Brain microvascular endothelial cell (primary cell): ENCODE results near the gene PLEKHJ1.

Experiments used
- DNase-seq: peaks from one replicate; pipeline ENCODE4 v3.0.0-alpha.2; 2020
- H3K27ac ChIP-seq: fragments of 250-450 bp; sonication (Bioruptor Pico); 2 replicates; pipeline ENCODE4 v1.5.1; 2020; ENCODE audit warnings: mild to moderate bottlenecking, moderate library complexity
- H3K27me3 ChIP-seq: fragments of 250-450 bp; sonication (Bioruptor Pico); replicated peaks from 2 replicates; pipeline ENCODE4 v1.5.1; 2020; ENCODE audit warnings: mild to moderate bottlenecking
- H3K36me3 ChIP-seq: fragments of 250-450 bp; sonication (Bioruptor Pico); replicated peaks from 2 replicates; pipeline ENCODE4 v1.5.1; 2020; ENCODE audit warnings: mild to moderate bottlenecking
- H3K4me3 ChIP-seq: 2 replicates; pipeline ENCODE4 v1.5.1; 2011; ENCODE audit warnings: low read depth, mild to moderate bottlenecking, control low read depth, low read length, moderate library complexity
- CTCF ChIP-seq: IDR thresholded peaks from 2 replicates; pipeline ENCODE4 v1.5.1; 2011; ENCODE audit warnings: low read depth, mild to moderate bottlenecking, moderate library complexity, low read length, control low read depth, inconsistent platforms; ENCODE audit errors: missing control alignments
- in situ Hi-C: cut with HindIII; loops from 2 replicates; pipeline ENCODE4 v1.10.0; 2017; ENCODE audit warnings: low sequenced_read_pairs, low pct_ligation_motif_present

Gene PLEKHJ1

GRCh38 chr19:2274931-2275535 lies 38.9 kb upstream of the PLEKHJ1 start:
- peak; percentile 70 for DNase-seq

DNA sequence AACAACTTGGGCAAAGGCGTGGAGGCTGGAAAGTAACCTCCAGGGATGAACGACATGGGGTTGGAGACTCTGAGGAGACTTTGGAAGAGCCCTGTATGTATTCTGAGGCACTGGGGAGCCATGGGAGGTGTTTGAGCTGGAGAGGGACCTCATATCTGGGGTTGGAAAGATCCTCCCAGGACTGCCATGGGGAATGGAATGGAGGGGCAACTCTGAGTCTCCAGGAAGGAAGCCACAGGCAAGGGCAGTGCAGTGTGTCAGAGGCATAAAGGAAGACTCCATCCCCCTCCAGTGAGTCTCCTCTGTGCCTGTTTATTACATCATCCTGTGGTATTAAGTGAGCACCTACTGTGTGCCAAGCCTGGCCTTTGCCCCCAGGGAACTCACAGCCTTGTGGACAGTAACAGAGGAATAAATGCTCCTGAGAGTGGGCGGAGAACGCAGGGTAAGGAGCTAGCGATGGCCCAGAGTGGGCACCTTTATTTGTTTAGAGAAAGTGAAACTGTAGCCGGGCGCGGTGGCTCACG lies 38.1 kb upstream of the PLEKHJ1 start:
- H3K27me3 ChIP-seq, result no peaks in the 10 kb centered on the region
- no peak overlapping the region for H3K27ac ChIP-seq
- no peak for TF ChIP-seq CTCF
- H3K4me3 ChIP-seq, result no peak overlapping the region
- H3K36me3 ChIP-seq, result peaks cover 37% of the 10 kb centered on the region
- in situ Hi-C loops, result no loop called here
- no peak for DNase-seq

More at GRCh38 chr19:2274931-2275535, 38.9 kb upstream of the PLEKHJ1 start:
- Histone ChIP-seq H3K36me3 (peaks cover 37% of the 10 kb centered on the region), H3K27ac (no peak overlapping the region), H3K27me3 (no peaks in the 10 kb centered on the region), H3K4me3 (no peak overlapping the region)
- TF ChIP-seq CTCF, result peak; percentile 81
- in situ Hi-C loops, result no loop called here

DNA sequence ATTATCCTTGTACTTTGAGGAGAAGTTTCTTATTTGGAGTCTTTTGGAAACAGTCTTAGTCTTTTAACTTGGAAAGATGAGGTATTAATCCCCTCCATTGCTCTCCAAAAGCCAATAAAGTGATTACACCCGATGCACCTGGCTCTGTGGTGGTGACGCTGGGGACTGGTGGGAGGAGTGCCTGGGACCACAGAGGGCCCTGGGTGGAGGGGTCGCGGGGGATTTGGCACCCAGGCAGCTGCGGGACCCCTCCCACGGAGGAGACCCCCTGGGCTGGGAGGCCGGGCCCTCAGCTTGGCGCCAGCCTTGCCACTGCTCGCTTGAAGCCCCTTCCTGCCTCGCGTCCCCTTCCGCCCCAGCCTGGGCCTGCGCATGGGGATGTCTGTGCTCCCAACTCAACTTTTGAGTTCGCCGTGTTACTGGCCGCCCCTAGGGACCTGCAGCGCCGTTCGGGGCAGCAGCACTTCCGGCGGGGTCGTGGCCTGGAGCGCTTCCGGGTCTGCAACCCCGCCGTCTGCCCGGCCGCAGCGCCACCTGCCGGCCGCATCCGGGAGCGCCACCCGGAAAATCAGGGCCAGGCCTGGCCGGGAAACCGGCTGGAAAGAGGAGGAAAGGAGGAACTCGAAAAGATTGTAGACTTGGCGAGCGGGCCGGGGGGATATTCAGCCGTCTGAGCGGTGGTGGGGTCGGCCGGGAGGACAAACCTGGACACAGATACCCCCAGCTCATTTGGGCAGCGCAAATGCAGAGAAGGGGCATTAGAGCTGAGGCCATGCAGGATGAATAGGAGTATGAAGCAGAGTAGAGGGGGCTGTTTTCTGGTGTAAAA lies 37.4 kb upstream of the PLEKHJ1 start:
- peak; percentile 74 for TF ChIP-seq CTCF
- peak overlapping the region; percentile 21 for H3K27ac ChIP-seq
- H3K36me3 ChIP-seq, result peaks cover 37% of the 10 kb centered on the region
- in situ Hi-C loops, result no loop called here
- no peak for DNase-seq
- H3K4me3 ChIP-seq, result peak overlapping the region; percentile 39
- H3K27me3 ChIP-seq, result no peaks in the 10 kb centered on the region

GRCh38 chr19:2271234-2272103 lies 35.3 kb upstream of the PLEKHJ1 start:
- Histone ChIP-seq H3K27me3 (no peaks in the 10 kb centered on the region), H3K36me3 (peaks cover 37% of the 10 kb centered on the region), H3K4me3 (peak overlapping the region; percentile 96), H3K27ac (peak overlapping the region; percentile 95)
- peak; percentile 55 for DNase-seq
- in situ Hi-C loops, result no loop called here
- no peak for TF ChIP-seq CTCF

DNA sequence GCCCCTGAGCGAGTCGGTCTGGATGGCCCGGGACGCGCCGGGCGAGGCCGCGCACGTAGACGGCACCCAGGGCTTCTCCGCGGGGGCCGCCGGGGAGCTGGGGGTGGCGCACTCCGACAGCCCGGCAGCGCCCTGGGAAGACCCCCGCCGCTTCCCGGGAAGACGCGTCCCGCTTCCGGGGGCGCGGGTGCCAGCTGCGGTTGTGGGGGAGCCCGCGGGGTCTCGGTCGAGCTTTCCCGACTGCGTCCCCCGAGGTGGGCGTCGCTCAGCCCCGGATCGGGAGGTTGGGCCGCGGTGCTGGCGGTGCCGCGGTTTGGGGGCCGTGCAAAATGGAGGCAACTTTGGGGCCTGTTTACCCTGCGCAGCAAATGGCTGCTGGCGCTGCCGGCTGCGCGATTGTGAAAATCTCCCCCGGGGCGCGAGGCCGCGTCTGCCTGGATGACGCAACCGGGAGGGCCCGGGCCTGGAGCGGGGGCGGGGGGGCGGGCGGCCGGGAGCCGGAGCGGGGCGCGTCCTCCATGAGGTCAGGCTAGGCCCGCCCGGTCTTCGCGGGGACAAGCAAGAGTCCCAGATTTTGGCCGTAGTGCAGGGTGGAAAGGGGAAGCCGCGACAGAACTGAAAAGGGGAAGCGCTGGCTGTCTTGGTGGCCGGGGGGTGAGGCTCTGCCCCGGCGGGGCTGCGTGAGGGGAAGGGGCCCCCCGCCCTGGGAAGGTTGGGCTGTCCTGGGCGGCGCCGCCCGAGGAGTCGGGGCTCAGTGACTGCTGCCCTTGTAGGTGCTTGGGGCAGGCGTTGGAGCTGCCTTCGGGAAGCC lies 34.5 kb upstream of the PLEKHJ1 start:
- H3K27me3 ChIP-seq, result no peaks in the 10 kb centered on the region
- H3K36me3 ChIP-seq, result peaks cover 37% of the 10 kb centered on the region
- in situ Hi-C loops, result no loop called here
- peak; percentile 69 for DNase-seq
- peak overlapping the region; percentile 96 for H3K4me3 ChIP-seq
- TF ChIP-seq CTCF, result no peak
- peak overlapping the region; percentile 95 for H3K27ac ChIP-seq
